Measurements from ENCODE around the gene CREB1. TPM values are rescaled to one million over a fixed set of nuclear protein-coding genes. Genes with fewer than 3 reads are reported as not detected.
A peak's percentile ranks its signal among the peaks of the same experiment; 100 is the strongest.

Gene CREB1
- total and polyA plus RNA-seq, 9 of the 15 experiments (the other 6 are each of a cell fraction or from before 2014, with no cell fraction given) = 8.9 to 51.3 (median 19.5) TPM

DNA sequence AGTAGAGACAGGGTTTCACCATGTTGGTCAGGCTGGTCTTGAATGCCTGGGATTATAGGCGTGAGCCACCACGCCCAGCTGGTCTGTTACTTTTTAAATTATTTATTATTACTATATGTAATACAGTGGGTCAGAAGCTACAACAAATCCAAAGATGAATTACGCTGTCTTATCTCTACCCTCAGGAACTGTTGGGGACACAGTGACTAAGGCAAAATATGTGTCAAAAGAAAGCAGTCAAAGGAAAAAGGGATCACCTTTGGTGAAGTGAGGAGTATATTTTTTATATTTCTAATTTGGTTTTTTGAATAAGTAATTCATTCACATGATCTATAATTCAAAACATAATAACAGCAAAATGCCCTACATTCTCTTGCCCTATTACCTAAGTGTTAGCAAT, 4.7 kb downstream of the CREB1 start (continued):
- TF ChIP-seq, protein P1, sequence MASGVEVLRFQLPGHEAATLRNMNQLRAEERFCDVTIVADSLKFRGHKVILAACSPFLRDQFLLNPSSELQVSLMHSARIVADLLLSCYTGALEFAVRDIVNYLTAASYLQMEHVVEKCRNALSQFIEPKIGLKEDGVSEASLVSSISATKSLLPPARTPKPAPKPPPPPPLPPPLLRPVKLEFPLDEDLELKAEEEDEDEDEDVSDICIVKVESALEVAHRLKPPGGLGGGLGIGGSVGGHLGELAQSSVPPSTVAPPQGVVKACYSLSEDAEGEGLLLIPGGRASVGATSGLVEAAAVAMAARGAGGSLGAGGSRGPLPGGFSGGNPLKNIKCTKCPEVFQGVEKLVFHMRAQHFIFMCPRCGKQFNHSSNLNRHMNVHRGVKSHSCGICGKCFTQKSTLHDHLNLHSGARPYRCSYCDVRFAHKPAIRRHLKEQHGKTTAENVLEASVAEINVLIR (CRISPR knock-in tag; IDR thresholded peaks at IDR 0.05) = no peak
- TF ChIP-seq U2AF1 (optimal IDR thresholded peaks at IDR 0.05; ENCODE audit: low read depth, low read length) (no peak), CAMTA2 (CRISPR knock-in tag; conservative IDR thresholded peaks at IDR 0.05) (no peak), MBD2 (IDR thresholded peaks at IDR 0.05; ENCODE audit: borderline replicate concordance, low read depth) (no peak), ZNF586 (CRISPR knock-in tag; conservative IDR thresholded peaks at IDR 0.05) (no peak), SMARCA4 (IDR thresholded peaks at IDR 0.05) (peak; percentile 64; the same call in 1 of the 2 replicates), MEIS2 (IDR thresholded peaks at IDR 0.05; ENCODE audit: partially characterized antibody) (peak; percentile 24), EP300 (IDR thresholded peaks at IDR 0.05; ENCODE audit: low read length) (peak; percentile 50; the same call in 1 of the 2 replicates), MYBL2 (IDR thresholded peaks at IDR 0.05; ENCODE audit: low read depth) (0 out of 2 replicates have a peak, but pooled peaks have one; percentile 37), MYBL2 (CRISPR knock-in tag; IDR thresholded peaks at IDR 0.05; ENCODE audit: borderline replicate concordance) (no peak)
- TF ChIP-seq, protein P2, sequence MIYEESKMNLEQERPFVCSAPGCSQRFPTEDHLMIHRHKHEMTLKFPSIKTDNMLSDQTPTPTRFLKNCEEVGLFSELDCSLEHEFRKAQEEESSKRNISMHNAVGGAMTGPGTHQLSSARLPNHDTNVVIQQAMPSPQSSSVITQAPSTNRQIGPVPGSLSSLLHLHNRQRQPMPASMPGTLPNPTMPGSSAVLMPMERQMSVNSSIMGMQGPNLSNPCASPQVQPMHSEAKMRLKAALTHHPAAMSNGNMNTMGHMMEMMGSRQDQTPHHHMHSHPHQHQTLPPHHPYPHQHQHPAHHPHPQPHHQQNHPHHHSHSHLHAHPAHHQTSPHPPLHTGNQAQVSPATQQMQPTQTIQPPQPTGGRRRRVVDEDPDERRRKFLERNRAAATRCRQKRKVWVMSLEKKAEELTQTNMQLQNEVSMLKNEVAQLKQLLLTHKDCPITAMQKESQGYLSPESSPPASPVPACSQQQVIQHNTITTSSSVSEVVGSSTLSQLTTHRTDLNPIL (CRISPR knock-in tag; IDR thresholded peaks at IDR 0.05) = no peak
- TF ChIP-seq, protein P3, sequence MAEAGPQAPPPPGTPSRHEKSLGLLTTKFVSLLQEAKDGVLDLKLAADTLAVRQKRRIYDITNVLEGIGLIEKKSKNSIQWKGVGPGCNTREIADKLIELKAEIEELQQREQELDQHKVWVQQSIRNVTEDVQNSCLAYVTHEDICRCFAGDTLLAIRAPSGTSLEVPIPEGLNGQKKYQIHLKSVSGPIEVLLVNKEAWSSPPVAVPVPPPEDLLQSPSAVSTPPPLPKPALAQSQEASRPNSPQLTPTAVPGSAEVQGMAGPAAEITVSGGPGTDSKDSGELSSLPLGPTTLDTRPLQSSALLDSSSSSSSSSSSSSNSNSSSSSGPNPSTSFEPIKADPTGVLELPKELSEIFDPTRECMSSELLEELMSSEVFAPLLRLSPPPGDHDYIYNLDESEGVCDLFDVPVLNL (CRISPR knock-in tag; IDR thresholded peaks at IDR 0.05; ENCODE audit: low read depth) = no peak

Measured in K562 (cell line).